Islet of Langerhans (tissue), 1 donor: ENCODE results near the gene SH3GLB2.

Source experiments
- FAIRE-seq: peaks from one replicate; lab custom pipeline; 2011; peaks lifted over from hg19 to GRCh38; lab: Jason Lieb, UNC

The SH3GLB2 gene

GRCh38 chr9:129028192-129028966 lies at the start of gene SH3GLB2:
TSS of gene SH3GLB2 (minus strand) at chr9:129028331. CDS start at chr9:129028154, 177 bp downstream.
- FAIRE-seq, result no peak

DNA sequence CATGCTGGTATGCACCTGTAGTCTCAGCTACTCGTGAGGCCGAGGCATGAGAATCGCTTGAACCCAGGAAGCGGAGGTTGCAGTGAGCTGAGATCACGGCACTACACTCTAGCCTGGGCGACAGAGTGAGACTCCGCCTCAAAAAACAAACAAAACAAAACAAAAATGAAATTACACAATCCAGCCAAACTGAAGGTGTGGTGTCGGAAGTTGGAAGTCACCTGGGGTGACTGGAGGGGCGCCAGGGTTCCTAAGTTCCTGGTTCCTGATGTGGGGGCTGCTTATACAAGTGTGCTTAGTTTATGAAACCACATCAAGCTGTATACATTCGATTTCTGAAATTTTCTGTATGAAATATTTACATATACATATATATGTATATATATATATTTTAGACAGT lies 49.1 kb upstream of the SH3GLB2 start:
- FAIRE-seq, result no peak

- no peak for FAIRE-seq
Measured at GRCh38 chr9:129076640-129077037, 48.5 kb upstream of the SH3GLB2 start.

DNA sequence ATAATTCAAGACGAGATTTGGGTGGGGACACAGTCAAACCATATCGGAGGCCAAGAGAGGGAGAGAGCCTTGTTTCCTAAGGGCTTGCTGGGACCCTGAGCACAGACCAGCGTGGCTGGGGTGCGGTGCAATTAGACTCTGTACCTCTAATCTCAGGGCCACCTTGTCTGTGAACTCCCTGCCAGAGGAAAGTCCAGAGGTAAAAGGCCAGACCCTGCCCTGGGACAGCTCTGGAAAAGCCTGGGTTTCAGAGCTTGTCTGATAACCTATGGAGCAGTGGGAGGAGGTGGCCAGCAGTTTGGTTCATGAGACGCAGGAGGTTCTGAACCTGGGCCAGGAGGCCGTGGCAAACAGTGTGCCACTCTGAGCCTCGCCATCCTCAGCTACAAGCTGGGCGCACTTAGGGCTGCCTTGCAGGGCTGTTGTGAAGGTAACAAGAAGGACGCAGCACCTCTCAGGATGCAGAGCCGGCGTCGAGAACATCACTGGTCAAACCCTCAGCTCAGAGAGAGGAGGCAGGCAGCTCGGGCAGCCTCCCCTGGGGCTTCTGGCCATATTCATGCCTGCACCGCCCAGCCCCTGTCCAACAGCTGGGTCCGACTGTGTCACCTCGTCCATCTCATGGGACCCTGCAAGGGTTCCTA lies 48.0 kb upstream of the SH3GLB2 start:
- no peak for FAIRE-seq

DNA sequence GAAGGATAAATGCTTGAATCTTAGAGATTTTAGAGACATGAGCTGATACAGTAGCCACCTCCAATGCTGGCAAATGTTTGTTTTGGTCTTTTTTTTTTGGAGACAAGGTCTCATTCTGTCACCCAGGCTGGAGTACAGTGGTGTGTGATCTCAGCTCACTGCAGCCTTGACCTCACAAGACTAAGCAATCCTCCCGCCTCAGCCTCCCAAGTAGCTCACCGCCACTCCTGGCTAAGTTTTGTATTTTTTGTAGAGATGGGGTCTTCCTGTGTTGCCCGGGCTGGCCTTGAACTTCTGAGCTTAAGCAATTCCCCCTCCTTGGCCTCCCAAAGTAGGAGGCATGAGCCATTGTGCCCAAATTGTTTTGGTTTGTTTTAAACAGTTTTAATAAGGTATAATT lies 46.0 kb upstream of the SH3GLB2 start:
- no peak for FAIRE-seq

DNA sequence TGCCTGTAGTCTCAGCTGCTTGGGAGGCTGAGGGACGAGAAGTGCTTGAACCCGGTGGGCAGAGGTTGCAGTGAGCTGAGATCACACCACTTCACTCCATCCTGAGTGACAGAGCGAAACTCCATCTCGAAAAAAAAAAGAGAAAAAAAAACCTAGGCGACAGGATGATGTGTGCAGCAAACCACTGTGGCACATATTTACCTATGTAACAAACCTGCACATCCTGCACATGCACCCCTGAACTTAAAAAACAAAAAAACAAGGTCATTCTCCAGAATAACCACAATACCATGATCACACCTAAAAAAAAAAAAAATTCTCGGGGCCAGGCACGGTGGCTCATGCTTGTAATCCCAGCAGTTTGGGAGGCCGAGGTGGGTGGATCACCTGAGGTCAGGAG lies 45.3 kb upstream of the SH3GLB2 start:
- no peak for FAIRE-seq

DNA sequence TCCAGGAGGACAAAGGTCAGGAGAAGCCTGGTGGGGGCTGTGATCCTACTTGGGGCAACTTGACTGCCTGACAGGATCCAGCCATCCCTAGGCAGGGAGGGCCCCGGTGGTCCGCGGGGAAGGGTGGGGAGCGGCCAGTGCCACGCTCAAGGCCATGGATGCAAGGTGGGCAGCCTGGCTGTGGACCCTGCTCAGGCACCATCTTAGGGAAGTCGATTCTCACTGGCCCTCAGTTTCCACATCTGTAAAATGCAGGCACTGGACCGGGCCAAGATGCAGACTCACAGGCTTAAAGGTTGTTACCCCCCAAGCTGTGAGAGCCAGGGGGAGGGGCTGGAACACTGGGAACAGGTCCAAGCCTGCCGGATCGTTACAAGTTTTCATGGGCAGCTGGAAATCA lies 44.0 kb upstream of the SH3GLB2 start:
- no peak for FAIRE-seq

DNA sequence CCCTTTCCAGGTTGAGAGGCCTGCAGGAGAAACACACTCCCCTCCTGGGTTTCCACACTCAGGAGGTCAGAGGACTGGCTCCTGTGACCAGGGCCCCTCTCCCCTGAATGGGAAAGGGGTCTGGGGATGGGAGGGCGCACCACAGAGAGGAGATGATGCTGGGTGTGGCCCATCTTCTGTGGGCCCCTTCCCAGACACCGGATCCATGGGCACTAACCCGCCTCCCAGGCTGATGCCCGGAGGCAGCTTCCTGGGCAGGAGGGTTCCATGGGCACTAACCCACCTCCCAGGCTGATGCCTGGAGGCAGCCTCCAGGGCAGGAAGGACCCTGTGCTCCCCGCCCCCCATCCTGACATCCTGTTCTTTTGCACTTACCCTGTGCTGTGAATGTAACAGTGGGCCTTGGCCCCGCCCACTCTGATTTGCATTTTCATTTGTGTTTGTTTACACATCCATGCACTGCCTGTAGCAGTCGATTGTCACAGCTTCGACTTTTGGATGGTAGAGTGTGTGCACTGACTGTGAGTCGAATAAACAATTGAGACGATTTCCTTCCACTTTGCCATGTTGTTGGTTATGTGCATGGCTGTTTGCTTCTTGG lies 43.5 kb upstream of the SH3GLB2 start:
- FAIRE-seq, result no peak

DNA sequence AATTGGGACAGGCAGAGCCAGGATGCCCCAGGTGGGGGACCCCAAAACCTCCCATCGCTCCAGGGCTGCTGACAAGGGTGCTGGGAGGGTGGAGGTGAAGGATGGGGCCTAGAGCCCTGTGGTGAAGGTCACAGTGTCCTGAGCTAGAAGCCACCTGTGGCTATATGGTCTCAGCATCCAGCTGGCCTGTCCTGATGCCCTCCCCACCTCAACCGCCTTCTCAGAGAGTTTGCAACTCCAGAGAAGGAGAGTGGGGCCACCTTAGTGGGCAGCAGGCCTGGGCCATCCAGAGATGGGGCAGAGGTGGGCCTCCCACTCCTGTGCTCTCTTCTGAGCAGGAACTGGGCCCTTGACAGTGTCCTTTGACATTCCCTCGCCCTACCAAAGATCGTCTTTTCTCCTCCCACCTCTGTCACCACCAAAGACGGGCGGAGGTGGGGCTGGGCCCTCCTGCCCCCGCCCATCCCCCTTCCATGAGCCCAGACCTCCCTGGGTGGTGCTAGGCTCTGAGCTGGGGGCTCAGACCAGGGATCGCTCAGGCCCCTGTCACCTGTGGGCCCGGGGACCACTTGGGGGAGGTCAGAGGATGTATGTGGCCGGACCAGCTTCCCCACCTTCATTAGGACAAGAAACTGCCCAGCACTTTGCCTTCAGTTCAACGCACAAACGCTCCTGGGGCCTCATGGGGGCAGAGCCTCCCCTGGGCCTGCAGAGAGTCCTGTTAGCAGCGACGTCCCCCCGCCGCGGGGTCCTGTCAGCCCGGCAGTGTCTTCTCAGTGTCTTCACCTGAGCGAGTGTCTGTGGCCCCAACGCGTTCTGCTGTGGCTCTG lies 42.8 kb upstream of the SH3GLB2 start:
- no peak for FAIRE-seq

DNA sequence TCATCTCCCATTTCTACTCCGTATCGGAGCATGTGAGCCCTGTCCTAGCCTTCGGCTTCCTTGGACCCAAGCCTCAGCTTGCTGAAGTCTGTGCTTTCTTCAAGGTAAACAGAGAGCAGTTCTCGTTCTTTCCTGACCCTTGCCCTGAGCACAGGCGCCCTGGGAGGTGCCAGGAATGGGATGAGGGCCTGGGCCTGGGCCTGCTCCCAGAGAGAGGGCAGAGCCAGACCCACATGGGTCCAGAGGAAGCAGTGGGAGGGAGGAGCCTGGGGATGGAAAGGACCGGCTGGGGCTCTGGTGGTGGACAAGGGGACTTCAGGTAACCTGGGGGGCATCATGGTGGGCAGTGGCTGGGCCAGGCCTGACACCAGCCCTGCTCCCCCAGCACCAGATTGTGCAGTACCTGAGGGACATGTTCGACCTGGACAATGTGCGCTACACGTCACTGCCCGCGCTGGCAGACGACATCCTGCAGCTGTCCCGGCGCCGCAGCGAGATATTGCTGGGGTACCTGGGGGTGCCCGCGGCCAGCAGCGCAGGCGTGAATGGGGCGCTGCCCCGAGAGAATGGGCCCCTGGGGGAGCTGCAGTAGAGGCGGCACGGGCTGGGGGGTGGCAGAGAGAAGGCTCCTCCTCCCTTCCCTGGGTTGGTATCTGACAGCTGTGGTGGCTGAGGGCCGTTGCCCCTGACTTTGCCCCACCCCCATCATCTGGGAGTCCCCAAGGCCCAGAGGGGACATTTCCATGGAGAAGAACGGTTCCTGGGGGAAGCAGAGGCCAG lies 41.9 kb upstream of the SH3GLB2 start:
- no peak for FAIRE-seq

- FAIRE-seq, result no peak
Measured at GRCh38 chr9:129068990-129069861, 41.1 kb upstream of the SH3GLB2 start.

DNA sequence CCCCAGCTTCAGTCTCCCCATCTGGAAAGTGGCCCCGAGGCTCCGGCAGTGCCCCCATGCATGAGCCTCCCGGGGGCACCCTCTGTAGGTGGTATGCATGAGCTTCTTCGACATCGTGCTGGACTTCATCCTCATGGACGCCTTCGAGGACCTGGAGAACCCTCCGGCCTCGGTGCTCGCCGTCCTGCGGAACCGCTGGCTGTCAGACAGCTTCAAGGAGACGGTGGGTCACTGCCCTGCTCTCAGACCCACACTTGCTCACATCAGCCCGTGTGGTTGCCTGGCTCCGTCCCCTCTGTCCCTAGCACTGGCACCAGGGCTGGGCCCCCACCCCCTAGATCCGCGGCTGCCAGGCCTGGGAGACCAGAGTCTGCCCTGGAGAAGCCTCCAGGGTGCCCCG lies 40.0 kb upstream of the SH3GLB2 start:
- FAIRE-seq, result no peak

GRCh38 chr9:129064499-129064908 lies 36.4 kb upstream of the SH3GLB2 start:
- no peak for FAIRE-seq

DNA sequence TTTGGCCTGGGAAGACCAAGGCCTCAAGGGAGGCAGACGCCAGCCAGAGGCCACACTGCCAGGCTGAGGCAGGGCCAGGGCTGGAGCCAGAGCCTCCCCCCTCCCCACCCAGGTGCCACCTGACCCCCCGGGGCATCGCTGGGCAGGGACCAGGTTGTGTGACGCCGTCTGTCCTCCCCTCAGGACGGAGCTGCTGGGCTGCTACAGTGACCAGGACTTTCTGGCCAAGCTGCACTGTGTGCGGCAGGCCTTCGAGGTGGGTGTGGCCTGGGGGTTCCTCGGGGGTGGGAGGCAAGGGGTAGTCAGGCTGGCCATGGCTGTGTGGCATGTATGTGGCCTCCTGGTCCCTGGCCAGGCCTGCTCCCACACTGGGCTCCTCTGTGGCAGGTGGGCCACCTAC lies 34.9 kb upstream of the SH3GLB2 start:
- FAIRE-seq, result no peak

- FAIRE-seq, result no peak
Measured at GRCh38 chr9:129060991-129061390, 32.9 kb upstream of the SH3GLB2 start.

GRCh38 chr9:129059796-129060785 lies 32.0 kb upstream of the SH3GLB2 start:
- FAIRE-seq, result no peak

GRCh38 chr9:129058965-129059795 lies 31.0 kb upstream of the SH3GLB2 start:
- no peak for FAIRE-seq

DNA sequence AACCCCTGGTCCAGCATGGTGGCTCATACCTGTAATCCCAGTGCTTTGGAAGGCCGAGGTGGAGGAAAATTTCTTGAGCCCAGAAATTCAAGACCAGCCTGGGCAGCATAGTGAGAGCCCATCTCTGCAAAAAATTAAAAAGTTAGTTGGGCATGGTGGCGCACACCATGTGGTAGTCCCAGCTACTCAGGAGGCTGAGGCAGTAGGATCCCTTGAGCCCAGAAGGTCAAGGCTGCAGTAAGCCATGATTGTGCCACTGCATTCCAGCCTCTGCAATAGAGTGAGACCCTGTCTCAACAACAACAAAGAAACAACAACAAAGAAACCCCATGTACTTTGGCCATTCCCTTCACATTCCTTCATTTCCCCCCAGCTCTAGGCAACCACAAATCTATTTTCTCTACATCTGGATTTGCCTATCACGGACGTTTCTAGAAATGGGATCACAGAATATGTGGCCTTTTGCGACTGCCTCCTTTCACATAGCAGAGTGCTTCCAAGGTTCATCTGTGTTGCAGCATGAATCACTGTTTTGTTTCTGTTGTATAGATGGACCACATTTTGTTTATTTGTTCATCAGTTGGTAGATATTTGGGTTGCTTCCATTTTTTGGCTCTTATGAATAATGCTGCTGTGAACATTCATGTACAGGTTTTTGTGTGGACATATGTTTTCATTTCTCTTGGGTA lies 26.2 kb upstream of the SH3GLB2 start:
- FAIRE-seq, result no peak
